Chondrocyte (in vitro differentiated cells): ENCODE measurements around the gene PLA2G4E. TPM values are rescaled to one million over a fixed set of nuclear protein-coding genes. Genes with fewer than 3 reads are reported as not detected.

Source experiments
- DNase-seq: peaks from one replicate; pipeline ENCODE4 v3.0.0; 2021; ENCODE audit warnings: mixed read lengths, low spot score
- H3K27ac Mint-ChIP-seq: one replicate; pipeline ENCODE4 v1.8.0; 2021; ENCODE audit warnings: mild to moderate bottlenecking, moderate library complexity, mixed read lengths; ENCODE audit not compliant: unreplicated experiment
- H3K27me3 Mint-ChIP-seq: 2 replicates; pipeline ENCODE4 v1.8.0; 2021; ENCODE audit warnings: low read depth, mixed read lengths
- H3K36me3 Mint-ChIP-seq: 2 replicates; pipeline ENCODE4 v1.8.0; 2021; ENCODE audit warnings: low read depth, mixed read lengths
- H3K4me1 Mint-ChIP-seq: 2 replicates; pipeline ENCODE4 v1.8.0; 2021; ENCODE audit warnings: low read depth, mild to moderate bottlenecking, mixed read lengths
- H3K4me3 Mint-ChIP-seq: one replicate; pipeline ENCODE4 v1.8.0; 2021; ENCODE audit warnings: mild to moderate bottlenecking, moderate library complexity, mixed read lengths; ENCODE audit not compliant: unreplicated experiment
- H3K9me3 Mint-ChIP-seq: 2 replicates; pipeline ENCODE4 v1.8.0; 2021; ENCODE audit warnings: low read depth, mixed read lengths
- total RNA-seq: library from RNA; stranded (reverse); gene quantifications from 3 replicates; pipeline ENCODE4 v1.2.1, GENCODE V29; 2021
- TF ChIP-seq, protein P1 (sequence below): fragments of 200-600 bp; sonication (generic); IDR thresholded peaks from 2 replicates; pipeline ENCODE4 v1.5.0; 2021; ENCODE audit warnings: antibody characterized with exemption, mild to moderate bottlenecking, moderate library complexity

The PLA2G4E gene
- total RNA-seq, 1 donor from 2014 or later = not detected

- Mint-ChIP-seq H3K27me3 (peaks cover 6% of the 10 kb centered on the region), H3K9me3 (peaks cover 4% of the 10 kb centered on the region), H3K36me3 (peaks cover 2% of the 10 kb centered on the region), H3K27ac (no peak overlapping the region), H3K4me1 (peaks cover 17% of the 10 kb centered on the region), H3K4me3 (no peak overlapping the region)
- TF ChIP-seq, protein P1, sequence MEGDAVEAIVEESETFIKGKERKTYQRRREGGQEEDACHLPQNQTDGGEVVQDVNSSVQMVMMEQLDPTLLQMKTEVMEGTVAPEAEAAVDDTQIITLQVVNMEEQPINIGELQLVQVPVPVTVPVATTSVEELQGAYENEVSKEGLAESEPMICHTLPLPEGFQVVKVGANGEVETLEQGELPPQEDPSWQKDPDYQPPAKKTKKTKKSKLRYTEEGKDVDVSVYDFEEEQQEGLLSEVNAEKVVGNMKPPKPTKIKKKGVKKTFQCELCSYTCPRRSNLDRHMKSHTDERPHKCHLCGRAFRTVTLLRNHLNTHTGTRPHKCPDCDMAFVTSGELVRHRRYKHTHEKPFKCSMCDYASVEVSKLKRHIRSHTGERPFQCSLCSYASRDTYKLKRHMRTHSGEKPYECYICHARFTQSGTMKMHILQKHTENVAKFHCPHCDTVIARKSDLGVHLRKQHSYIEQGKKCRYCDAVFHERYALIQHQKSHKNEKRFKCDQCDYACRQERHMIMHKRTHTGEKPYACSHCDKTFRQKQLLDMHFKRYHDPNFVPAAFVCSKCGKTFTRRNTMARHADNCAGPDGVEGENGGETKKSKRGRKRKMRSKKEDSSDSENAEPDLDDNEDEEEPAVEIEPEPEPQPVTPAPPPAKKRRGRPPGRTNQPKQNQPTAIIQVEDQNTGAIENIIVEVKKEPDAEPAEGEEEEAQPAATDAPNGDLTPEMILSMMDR = no peak
- DNase-seq = no peak
These were observed 14.6 kb upstream of the PLA2G4E start for GRCh38 chr15:42035435-42035761.

DNA sequence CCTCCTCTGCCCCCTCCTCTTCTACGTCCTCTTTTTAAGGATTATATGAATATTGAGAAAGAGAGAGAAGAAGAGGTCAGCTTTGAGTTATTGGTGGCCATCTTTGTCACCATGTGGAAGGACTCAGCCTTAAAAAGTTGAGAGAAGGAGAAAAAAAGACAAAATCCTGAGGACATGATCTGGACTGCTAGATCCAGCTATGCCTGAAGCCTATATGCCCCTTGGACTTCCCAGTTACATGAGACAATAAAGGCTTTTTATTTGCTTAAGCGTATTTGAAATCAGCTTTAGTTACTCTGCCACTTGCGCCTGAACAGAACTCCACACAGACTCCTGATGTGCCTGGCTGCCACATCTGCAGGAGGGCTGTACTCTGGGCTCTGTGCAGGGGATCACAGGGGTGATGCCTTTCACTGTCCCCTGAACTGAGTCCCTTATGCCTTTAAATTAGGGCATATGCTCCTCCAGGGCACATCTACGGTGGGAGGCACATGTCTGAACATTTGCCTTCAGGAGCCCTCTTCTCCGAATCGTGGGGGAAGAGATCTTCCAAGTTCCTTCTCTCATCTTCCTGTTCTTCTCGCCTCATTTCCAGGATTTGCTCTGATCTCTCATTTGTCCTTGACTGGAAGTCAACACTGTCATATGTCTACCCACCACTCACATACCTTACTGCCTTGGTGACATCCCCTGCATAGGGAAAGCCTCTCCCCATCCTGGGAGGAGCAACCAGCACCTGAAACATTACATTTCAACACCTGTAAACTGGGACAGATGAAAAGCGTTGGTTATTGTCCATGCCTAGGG, 14.0 kb upstream of the PLA2G4E start:
- Mint-ChIP-seq H3K36me3 (peaks cover 2% of the 10 kb centered on the region), H3K4me3 (no peak overlapping the region), H3K27me3 (peaks cover 11% of the 10 kb centered on the region), H3K27ac (no peak overlapping the region), H3K4me1 (peaks cover 19% of the 10 kb centered on the region), H3K9me3 (peaks cover 4% of the 10 kb centered on the region)
- TF ChIP-seq, protein P1 = no peak
- DNase-seq = no peak

DNA sequence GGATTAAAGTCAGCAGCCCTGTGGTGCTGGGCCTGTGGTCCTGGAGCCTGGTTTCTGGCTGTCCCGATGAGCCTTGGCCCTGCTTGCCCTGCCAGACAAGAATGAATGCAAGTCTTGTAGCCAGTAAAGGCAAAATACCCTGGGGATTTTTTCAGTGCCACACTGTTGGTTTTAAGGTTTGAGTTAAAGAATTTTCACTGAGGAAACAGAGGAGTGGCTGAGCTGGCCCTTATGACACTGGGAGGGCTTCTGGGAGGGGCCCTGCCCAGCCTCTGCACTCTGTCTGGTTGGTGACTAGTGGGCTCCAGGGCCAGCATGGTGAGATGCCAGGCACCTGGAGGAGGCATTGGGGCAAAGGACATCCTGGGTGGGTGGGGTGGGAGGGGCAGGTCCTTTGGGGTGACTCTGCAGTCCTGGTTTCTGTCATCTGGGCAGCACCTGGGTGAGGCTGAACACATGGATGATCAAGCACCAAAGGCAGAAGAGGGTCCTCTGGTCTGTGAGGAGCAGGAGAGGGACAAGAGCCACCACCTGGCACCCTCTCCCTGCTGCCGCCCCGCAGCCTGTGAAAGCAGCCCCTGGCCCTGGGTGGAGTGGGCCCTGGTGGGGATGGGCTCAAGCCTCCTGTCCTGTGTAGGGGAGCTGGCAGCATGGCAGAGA, 12.5 kb upstream of the PLA2G4E start:
- Mint-ChIP-seq H3K27ac (no peak overlapping the region), H3K4me1 (peaks cover 21% of the 10 kb centered on the region), H3K9me3 (peaks cover 4% of the 10 kb centered on the region), H3K27me3 (peaks cover 11% of the 10 kb centered on the region), H3K36me3 (peaks cover 2% of the 10 kb centered on the region), H3K4me3 (no peak overlapping the region)
- TF ChIP-seq, protein P1 = no peak
- DNase-seq = no peak

DNA sequence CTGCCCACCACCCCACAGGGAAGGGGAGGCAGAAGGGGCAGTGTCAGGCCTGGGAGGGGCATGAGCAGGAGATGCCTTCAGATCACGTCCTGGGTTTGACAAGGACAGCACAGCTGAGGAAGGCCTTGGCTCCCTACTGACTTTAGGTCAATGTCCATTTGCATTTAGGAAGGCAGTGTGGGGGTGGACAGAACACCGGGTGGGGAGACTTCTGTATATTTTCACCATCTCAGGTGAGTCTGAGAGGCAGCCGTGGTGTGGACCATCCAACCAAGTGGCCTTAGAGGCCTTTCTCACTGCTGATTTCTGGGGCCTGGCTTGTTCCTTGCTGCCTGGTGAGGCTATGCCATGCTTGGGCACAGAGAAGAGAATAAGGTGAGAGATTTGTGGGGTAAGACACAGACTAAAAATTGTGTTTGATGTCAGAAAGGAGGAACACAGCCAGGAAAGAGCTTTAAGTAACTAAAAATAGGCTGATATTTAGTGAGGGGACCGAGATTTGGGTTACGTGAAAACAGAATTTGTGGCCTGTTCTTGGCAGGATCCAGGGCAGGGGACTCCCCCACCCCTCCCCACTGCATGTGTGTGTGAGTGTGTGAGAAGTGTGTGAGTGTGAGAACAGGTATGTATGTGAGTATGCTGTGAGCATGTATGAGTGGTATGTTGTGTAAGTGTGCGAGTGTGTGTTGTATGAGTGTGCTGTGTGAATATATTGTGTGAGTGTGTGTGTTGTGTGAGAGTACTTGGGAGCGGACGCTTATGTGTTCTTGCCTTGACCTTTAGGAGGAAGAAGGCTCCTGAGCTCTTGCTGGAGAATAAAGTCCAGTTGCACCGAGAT, 11.8 kb upstream of the PLA2G4E start:
- Mint-ChIP-seq H3K36me3 (peaks cover 2% of the 10 kb centered on the region), H3K4me1 (peaks cover 21% of the 10 kb centered on the region), H3K27me3 (peaks cover 16% of the 10 kb centered on the region), H3K27ac (no peak overlapping the region), H3K4me3 (no peak overlapping the region), H3K9me3 (peaks cover 4% of the 10 kb centered on the region)
- TF ChIP-seq, protein P1 = no peak
- no peak for DNase-seq
